GM13977 (cell line): ENCODE measurements around the gene CNGB1.

Experiments used
- DNase-seq: peaks from one replicate; pipeline ENCODE4 v3.0.0; 2012; ENCODE audit warnings: low spot score
- CTCF ChIP-seq: IDR thresholded peaks from 2 replicates; pipeline ENCODE4 v1.5.1; 2012; ENCODE audit warnings: mild to moderate bottlenecking, control low read depth; ENCODE audit not compliant: insufficient read depth; ENCODE audit errors: extremely low read depth, missing control alignments
- in situ Hi-C: fragments of 300-500 bp; cut with MboI; formaldehyde crosslinking; loops from one replicate; pipeline ENCODE4 v1.12.0; 2022; ENCODE audit warnings: low sequenced_read_pairs, low pct_unique_long_range_greater_than_20kb, mixed read lengths, inconsistent platforms; ENCODE audit not compliant: unreplicated experiment

The CNGB1 gene

GRCh38 chr16:57970970-57971369 lies at the start of gene CNGB1:
TSS of gene CNGB1 (minus strand) at chr16:57971128. CDS start at chr16:57967286, 3,842 bp downstream.
- no peak for TF ChIP-seq CTCF
- in situ Hi-C loops, result no loop called here
- no peak for DNase-seq

- no peak for TF ChIP-seq CTCF
- in situ Hi-C loops, result loop anchor here (25.0 kb wide), 1 partner anchor 292 kb away; no protein-coding TSS in a partner anchor
- no peak for DNase-seq
These were observed 49.1 kb upstream of the CNGB1 start for GRCh38 chr16:58019866-58020538.

- in situ Hi-C loops, result loop anchor here (25.0 kb wide), 1 partner anchor 293 kb away; no protein-coding TSS in a partner anchor
- no peak for TF ChIP-seq CTCF
- no peak for DNase-seq
These were observed 47.9 kb upstream of the CNGB1 start for GRCh38 chr16:58018803-58019202.

- TF ChIP-seq CTCF, result no peak
- in situ Hi-C loops, result loop anchor here (25.0 kb wide), 1 partner anchor 295 kb away; no protein-coding TSS in a partner anchor
- DNase-seq, result no peak
These were observed 46.0 kb upstream of the CNGB1 start for GRCh38 chr16:58016840-58017446.

GRCh38 chr16:58013201-58013956 lies 42.5 kb upstream of the CNGB1 start:
- TF ChIP-seq CTCF, result no peak
- in situ Hi-C loops, result loop anchor here (25.0 kb wide), 1 partner anchor 299 kb away; no protein-coding TSS in a partner anchor
- no peak for DNase-seq

GRCh38 chr16:58012481-58012880 lies 41.6 kb upstream of the CNGB1 start:
- no peak for DNase-seq
- TF ChIP-seq CTCF, result no peak
- in situ Hi-C loops, result loop anchor here (25.0 kb wide), 1 partner anchor 300 kb away; no protein-coding TSS in a partner anchor
